ENCODE data around the gene FHIP2A.

- TF ChIP-seq POLR2A (IDR thresholded peaks at IDR 0.05) (no peak), CTCF (IDR thresholded peaks at IDR 0.05 in 4 of 5, conservative IDR thresholded peaks at IDR 0.05 in 1 of 5) (no peak)
Observed at GRCh38 chr10:114808982-114809381, 12.6 kb upstream of the FHIP2A start.
